ENCODE measurements around the gene SPACA6. TPM values are rescaled to one million over a fixed set of nuclear protein-coding genes. Genes with fewer than 3 reads are reported as not detected.

SPACA6 gene
- total and polyA plus RNA-seq, 9 of the 15 experiments (the other 6 are each of a cell fraction or from before 2014, with no cell fraction given), result 1.3 to 17.3 (median 6.2) TPM

DNA sequence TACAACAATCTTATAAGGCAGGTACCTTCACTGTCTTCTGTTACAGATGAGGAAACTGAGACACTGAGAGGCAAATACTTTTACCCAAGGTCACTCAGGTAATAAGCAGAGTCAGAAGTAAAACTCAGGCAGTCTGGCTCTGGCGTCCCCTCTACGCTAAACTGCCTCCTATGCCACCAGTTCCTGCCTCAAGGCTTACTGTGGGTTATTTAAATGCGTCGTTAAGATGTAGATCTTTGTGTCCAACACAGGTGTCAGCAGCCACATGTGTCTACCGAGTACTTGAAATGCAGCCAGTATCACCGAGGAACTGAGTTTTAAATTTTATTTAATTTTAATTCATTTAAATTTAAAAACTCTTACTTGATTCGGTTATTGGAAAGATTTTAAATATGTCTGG, 28.8 kb downstream of the SPACA6 start:
- ChIA-PET POLR2A (interaction anchor here (0.6 kb wide), 1 partner anchor 1361 kb away, joined by 3 read pairs; no protein-coding TSS in a partner anchor), CTCF (ENCODE audit: low intra/inter-chr PET ratio) (interaction anchor here (0.6 kb wide), 1 partner anchor 10 kb away, joined by 3 read pairs; no protein-coding TSS in a partner anchor)
- TF ChIP-seq, protein P1, sequence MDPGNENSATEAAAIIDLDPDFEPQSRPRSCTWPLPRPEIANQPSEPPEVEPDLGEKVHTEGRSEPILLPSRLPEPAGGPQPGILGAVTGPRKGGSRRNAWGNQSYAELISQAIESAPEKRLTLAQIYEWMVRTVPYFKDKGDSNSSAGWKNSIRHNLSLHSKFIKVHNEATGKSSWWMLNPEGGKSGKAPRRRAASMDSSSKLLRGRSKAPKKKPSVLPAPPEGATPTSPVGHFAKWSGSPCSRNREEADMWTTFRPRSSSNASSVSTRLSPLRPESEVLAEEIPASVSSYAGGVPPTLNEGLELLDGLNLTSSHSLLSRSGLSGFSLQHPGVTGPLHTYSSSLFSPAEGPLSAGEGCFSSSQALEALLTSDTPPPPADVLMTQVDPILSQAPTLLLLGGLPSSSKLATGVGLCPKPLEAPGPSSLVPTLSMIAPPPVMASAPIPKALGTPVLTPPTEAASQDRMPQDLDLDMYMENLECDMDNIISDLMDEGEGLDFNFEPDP (CRISPR knock-in tag; IDR thresholded peaks at IDR 0.05), result no peak
- TF ChIP-seq, protein P2, sequence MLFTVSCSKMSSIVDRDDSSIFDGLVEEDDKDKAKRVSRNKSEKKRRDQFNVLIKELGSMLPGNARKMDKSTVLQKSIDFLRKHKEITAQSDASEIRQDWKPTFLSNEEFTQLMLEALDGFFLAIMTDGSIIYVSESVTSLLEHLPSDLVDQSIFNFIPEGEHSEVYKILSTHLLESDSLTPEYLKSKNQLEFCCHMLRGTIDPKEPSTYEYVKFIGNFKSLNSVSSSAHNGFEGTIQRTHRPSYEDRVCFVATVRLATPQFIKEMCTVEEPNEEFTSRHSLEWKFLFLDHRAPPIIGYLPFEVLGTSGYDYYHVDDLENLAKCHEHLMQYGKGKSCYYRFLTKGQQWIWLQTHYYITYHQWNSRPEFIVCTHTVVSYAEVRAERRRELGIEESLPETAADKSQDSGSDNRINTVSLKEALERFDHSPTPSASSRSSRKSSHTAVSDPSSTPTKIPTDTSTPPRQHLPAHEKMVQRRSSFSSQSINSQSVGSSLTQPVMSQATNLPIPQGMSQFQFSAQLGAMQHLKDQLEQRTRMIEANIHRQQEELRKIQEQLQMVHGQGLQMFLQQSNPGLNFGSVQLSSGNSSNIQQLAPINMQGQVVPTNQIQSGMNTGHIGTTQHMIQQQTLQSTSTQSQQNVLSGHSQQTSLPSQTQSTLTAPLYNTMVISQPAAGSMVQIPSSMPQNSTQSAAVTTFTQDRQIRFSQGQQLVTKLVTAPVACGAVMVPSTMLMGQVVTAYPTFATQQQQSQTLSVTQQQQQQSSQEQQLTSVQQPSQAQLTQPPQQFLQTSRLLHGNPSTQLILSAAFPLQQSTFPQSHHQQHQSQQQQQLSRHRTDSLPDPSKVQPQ (CRISPR knock-in tag; IDR thresholded peaks at IDR 0.05; ENCODE audit: borderline replicate concordance), result no peak
- TF ChIP-seq, protein P3, sequence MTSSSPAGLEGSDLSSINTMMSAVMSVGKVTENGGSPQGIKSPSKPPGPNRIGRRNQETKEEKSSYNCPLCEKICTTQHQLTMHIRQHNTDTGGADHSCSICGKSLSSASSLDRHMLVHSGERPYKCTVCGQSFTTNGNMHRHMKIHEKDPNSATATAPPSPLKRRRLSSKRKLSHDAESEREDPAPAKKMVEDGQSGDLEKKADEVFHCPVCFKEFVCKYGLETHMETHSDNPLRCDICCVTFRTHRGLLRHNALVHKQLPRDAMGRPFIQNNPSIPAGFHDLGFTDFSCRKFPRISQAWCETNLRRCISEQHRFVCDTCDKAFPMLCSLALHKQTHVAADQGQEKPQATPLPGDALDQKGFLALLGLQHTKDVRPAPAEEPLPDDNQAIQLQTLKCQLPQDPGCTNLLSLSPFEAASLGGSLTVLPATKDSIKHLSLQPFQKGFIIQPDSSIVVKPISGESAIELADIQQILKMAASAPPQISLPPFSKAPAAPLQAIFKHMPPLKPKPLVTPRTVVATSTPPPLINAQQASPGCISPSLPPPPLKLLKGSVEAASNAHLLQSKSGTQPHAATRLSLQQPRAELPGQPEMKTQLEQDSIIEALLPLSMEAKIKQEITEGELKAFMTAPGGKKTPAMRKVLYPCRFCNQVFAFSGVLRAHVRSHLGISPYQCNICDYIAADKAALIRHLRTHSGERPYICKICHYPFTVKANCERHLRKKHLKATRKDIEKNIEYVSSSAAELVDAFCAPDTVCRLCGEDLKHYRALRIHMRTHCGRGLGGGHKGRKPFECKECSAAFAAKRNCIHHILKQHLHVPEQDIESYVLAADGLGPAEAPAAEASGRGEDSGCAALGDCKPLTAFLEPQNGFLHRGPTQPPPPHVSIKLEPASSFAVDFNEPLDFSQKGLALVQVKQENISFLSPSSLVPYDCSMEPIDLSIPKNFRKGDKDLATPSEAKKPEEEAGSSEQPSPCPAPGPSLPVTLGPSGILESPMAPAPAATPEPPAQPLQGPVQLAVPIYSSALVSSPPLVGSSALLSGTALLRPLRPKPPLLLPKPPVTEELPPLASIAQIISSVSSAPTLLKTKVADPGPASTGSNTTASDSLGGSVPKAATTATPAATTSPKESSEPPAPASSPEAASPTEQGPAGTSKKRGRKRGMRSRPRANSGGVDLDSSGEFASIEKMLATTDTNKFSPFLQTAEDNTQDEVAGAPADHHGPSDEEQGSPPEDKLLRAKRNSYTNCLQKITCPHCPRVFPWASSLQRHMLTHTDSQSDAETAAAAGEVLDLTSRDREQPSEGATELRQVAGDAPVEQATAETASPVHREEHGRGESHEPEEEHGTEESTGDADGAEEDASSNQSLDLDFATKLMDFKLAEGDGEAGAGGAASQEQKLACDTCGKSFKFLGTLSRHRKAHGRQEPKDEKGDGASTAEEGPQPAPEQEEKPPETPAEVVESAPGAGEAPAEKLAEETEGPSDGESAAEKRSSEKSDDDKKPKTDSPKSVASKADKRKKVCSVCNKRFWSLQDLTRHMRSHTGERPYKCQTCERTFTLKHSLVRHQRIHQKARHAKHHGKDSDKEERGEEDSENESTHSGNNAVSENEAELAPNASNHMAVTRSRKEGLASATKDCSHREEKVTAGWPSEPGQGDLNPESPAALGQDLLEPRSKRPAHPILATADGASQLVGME (CRISPR knock-in tag; IDR thresholded peaks at IDR 0.05), result no peak
- TF ChIP-seq TAF15 (IDR thresholded peaks at IDR 0.05; ENCODE audit: low read depth, low read length) (no peak), ZNF699 (CRISPR knock-in tag; IDR thresholded peaks at IDR 0.05; ENCODE audit: insufficient replicate concordance) (no peak), HDAC6 (IDR thresholded peaks at IDR 0.05; ENCODE audit: low read depth, low read length) (no peak), THAP7 (CRISPR knock-in tag; IDR thresholded peaks at IDR 0.05) (no peak), GABPB2 (CRISPR knock-in tag; conservative IDR thresholded peaks at IDR 0.05) (no peak)
- TF ChIP-seq, protein P4, sequence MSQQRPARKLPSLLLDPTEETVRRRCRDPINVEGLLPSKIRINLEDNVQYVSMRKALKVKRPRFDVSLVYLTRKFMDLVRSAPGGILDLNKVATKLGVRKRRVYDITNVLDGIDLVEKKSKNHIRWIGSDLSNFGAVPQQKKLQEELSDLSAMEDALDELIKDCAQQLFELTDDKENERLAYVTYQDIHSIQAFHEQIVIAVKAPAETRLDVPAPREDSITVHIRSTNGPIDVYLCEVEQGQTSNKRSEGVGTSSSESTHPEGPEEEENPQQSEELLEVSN (IDR thresholded peaks at IDR 0.05; ENCODE audit: borderline replicate concordance in 1 of 2, extremely low read depth in 1 of 2, insufficient read depth in 1 of 2, insufficient read length in 1 of 2, low read depth in 1 of 2, low read length in 1 of 2, poor library complexity in 1 of 2, severe bottlenecking in 1 of 2), result no peak

More for the DNA sequence above, 28.8 kb downstream of the SPACA6 start:
- H3K9me1 ChIP-seq (ENCODE audit: control insufficient read depth, insufficient read depth, low read length), result no peaks in the 10 kb centered on the region
- 0 out of 5 replicates have a peak, but pooled peaks cover 0 to 2% of the 10 kb centered on the region in 2 experiments for H3K27me3 ChIP-seq (ENCODE audit: control insufficient read depth in 2 of 2, insufficient read depth in 2 of 2, low read length in 2 of 2)
- H3K9me3 ChIP-seq (replicated peaks; ENCODE audit: control insufficient read depth, insufficient read depth, low read depth, low read length), result no peaks in the 10 kb centered on the region
- no peak overlapping the region for H3K27ac ChIP-seq (ENCODE audit: extremely low read depth, low read depth, low read length)
- H2AFZ ChIP-seq (ENCODE audit: low read depth, low read length), result 0 out of 2 replicates have a peak overlapping the region, but pooled peaks have one; percentile 12
- H3K4me2 ChIP-seq (ENCODE audit: insufficient read depth, low read length), result no peak overlapping the region
- H3K36me3 ChIP-seq (ENCODE audit: control insufficient read depth, insufficient read depth, low read length), result no peaks in the 10 kb centered on the region
- H3K4me3 ChIP-seq, result no peak overlapping the region
- H4K20me1 ChIP-seq (replicated peaks; ENCODE audit: control insufficient read depth, insufficient read depth, low read length), result no peaks in the 10 kb centered on the region
- ATAC-seq (no peak), DNase-seq (ENCODE audit: extremely low read depth in 1 of 4, low spot score in 3 of 4) (no peak), FAIRE-seq (peak; percentile 26)
- no TSS peak for BruUV-seq (replicated peaks)
- intact Hi-C loops (cut with micrococcal nuclease) (no loop called here), in situ Hi-C loops (cut with MboI) (no loop called here)
- no peaks in the 10 kb centered on the region for H3K79me2 ChIP-seq (ENCODE audit: control insufficient read depth, insufficient read depth, low read length)
- peak overlapping the region in 1 of 2 experiments; percentile 29; a peak in 1 of 4 replicates for H3K9ac ChIP-seq (ENCODE audit: insufficient read depth in 1 of 2, low read depth in 2 of 2, low read length in 2 of 2)
- 15% methylated on average over 7 of the region's 7 CpGs for WGBS (ENCODE audit: insufficient coverage, low coverage, missing lambda C conversion rate)
- peaks cover 3 to 33% of the 10 kb centered on the region in 2 experiments; a peak in 4 of 5 replicates for H3K4me1 ChIP-seq (replicated peaks in 1 of 2; ENCODE audit: control insufficient read depth in 2 of 2, insufficient read depth in 2 of 2, low read length in 2 of 2)
